Activated CD4-positive, CD25-positive, alpha-beta regulatory T cell treated with anti-CD3 and anti-CD28 coated beads, Interleukin-2, amount 50 U/mL, for 16 hours (primary cell): Measurements from ENCODE around the gene APBA2.
"Not testable (repeated sequence)": the region's sequence is repeated elsewhere in the genome, so short reads cannot be mapped to it uniquely, and the experiment has no call there.

Experiments
- DNase-seq: peaks from one replicate; pipeline ENCODE4 v3.0.0-alpha.2; 2020; ENCODE audit warnings: low read depth, low spot score

APBA2 gene

GRCh38 chr15:29151484-29151857, 265.7 kb downstream of the APBA2 start:
- DNase-seq: no peak

- no peak for DNase-seq
Measured at GRCh38 chr15:29156521-29156920, 270.7 kb downstream of the APBA2 start.

GRCh38 chr15:29159771-29160455, 274.1 kb downstream of the APBA2 start:
- DNase-seq: no peak

- DNase-seq: no peak
Measured at GRCh38 chr15:29162411-29162810, 276.6 kb downstream of the APBA2 start.

- not testable (repeated sequence) for DNase-seq
Measured at GRCh38 chr15:29167122-29167521, 281.3 kb downstream of the APBA2 start.
